ENCODE measurements around the gene GRIA4. TPM values are rescaled to one million over a fixed set of nuclear protein-coding genes. Genes with fewer than 3 reads are reported as not detected.

Gene GRIA4
- total RNA-seq, 1 donor from 2014 or later: not detected

GRCh38 chr11:105697291-105697690 lies 87.4 kb downstream of the GRIA4 start:
- intact Hi-C loops (cut with DNase I): no loop called here

GRCh38 chr11:105699203-105699602 lies 89.3 kb downstream of the GRIA4 start:
- intact Hi-C loops (cut with DNase I): no loop called here
- H3K27me3 ChIP-seq: no peaks in the 10 kb centered on the region
- H3K36me3 ChIP-seq: no peaks in the 10 kb centered on the region
- no peak overlapping the region for H3K4me3 ChIP-seq
- H3K27ac ChIP-seq: no peak overlapping the region
- TF ChIP-seq POLR2A (IDR thresholded peaks at IDR 0.05): no peak
- no peak for TF ChIP-seq POLR2AphosphoS5 (IDR thresholded peaks at IDR 0.05; ENCODE audit: insufficient read depth in 1 of 2, low read depth in 1 of 2)
- no peak for TF ChIP-seq CTCF (IDR thresholded peaks at IDR 0.05)
- H3K4me1 ChIP-seq: no peaks in the 10 kb centered on the region
- DNase-seq (ENCODE audit: extremely low spot score in 2 of 2): no peak
- no peaks in the 10 kb centered on the region for H3K9me3 ChIP-seq

More at GRCh38 chr11:105697291-105697690, 87.4 kb downstream of the GRIA4 start:
- H3K36me3 ChIP-seq: no peaks in the 10 kb centered on the region
- H3K9me3 ChIP-seq: no peaks in the 10 kb centered on the region
- no peak for DNase-seq (ENCODE audit: extremely low spot score in 2 of 2)
- H3K27me3 ChIP-seq: no peaks in the 10 kb centered on the region
- TF ChIP-seq POLR2A (IDR thresholded peaks at IDR 0.05) (no peak), CTCF (IDR thresholded peaks at IDR 0.05) (no peak), POLR2AphosphoS5 (IDR thresholded peaks at IDR 0.05; ENCODE audit: insufficient read depth in 1 of 2, low read depth in 1 of 2) (no peak)
- no peaks in the 10 kb centered on the region for H3K4me1 ChIP-seq
- H3K27ac ChIP-seq: no peak overlapping the region
- H3K4me3 ChIP-seq: no peak overlapping the region

- no peaks in the 10 kb centered on the region for H3K36me3 ChIP-seq
- no peaks in the 10 kb centered on the region for H3K4me1 ChIP-seq
- H3K9me3 ChIP-seq: no peaks in the 10 kb centered on the region
- H3K27ac ChIP-seq: no peak overlapping the region
- TF ChIP-seq CTCF (IDR thresholded peaks at IDR 0.05): no peak
- TF ChIP-seq POLR2AphosphoS5 (IDR thresholded peaks at IDR 0.05; ENCODE audit: insufficient read depth in 1 of 2, low read depth in 1 of 2): no peak
- TF ChIP-seq POLR2A (IDR thresholded peaks at IDR 0.05): no peak
- no peak overlapping the region for H3K4me3 ChIP-seq
- no peaks in the 10 kb centered on the region for H3K27me3 ChIP-seq
- intact Hi-C loops (cut with DNase I): no loop called here
- no peak for DNase-seq (ENCODE audit: extremely low spot score in 2 of 2)
Measured at GRCh38 chr11:105700271-105700670, 90.4 kb downstream of the GRIA4 start.

GRCh38 chr11:105701098-105701497 lies 91.2 kb downstream of the GRIA4 start:
- intact Hi-C loops (cut with DNase I): no loop called here
- Histone ChIP-seq H3K4me1 (no peaks in the 10 kb centered on the region), H3K4me3 (no peak overlapping the region), H3K36me3 (no peaks in the 10 kb centered on the region), H3K27ac (no peak overlapping the region), H3K9me3 (no peaks in the 10 kb centered on the region), H3K27me3 (no peaks in the 10 kb centered on the region)
- no peak for DNase-seq (ENCODE audit: extremely low spot score in 2 of 2)
- no peak for TF ChIP-seq POLR2A (IDR thresholded peaks at IDR 0.05)
- no peak for TF ChIP-seq CTCF (IDR thresholded peaks at IDR 0.05)
- no peak for TF ChIP-seq POLR2AphosphoS5 (IDR thresholded peaks at IDR 0.05; ENCODE audit: insufficient read depth in 1 of 2, low read depth in 1 of 2)

- no peak overlapping the region for H3K27ac ChIP-seq
- H3K4me3 ChIP-seq: no peak overlapping the region
- H3K4me1 ChIP-seq: no peaks in the 10 kb centered on the region
- H3K27me3 ChIP-seq: no peaks in the 10 kb centered on the region
- DNase-seq (ENCODE audit: extremely low spot score in 2 of 2): no peak
- intact Hi-C loops (cut with DNase I): no loop called here
- H3K9me3 ChIP-seq: no peaks in the 10 kb centered on the region
- no peak for TF ChIP-seq CTCF (IDR thresholded peaks at IDR 0.05)
- H3K36me3 ChIP-seq: no peaks in the 10 kb centered on the region
Measured at GRCh38 chr11:105705786-105706530, 96.1 kb downstream of the GRIA4 start.
